Effector memory CD8-positive, alpha-beta T cell (primary cell): Measurements from ENCODE around the gene ODAD2.

Experiments used
- ATAC-seq: fragments of 150-1000 bp; cut with Tn5 transposase; replicated peaks from 2 replicates; pipeline ENCODE4 v1.10.0; 2021; ENCODE audit warnings: mild to moderate bottlenecking, moderate library complexity
- DNase-seq, 3 experiments: peaks; one replicate each; pipeline ENCODE4 v3.0.0; 2021
- H3K27ac Mint-ChIP-seq, 2 donors: one replicate each; pipeline ENCODE4 v1.8.0; 2022; ENCODE audit warnings: mild to moderate bottlenecking in 2 of 2, mixed read lengths in 2 of 2, moderate library complexity in 2 of 2
- H3K27me3 Mint-ChIP-seq, 2 donors: one replicate each; pipeline ENCODE4 v1.8.0; 2022; ENCODE audit warnings: mixed read lengths in 2 of 2
- H3K36me3 Mint-ChIP-seq: one replicate; pipeline ENCODE4 v1.8.0; 2022; ENCODE audit warnings: mild to moderate bottlenecking, moderate library complexity, mixed read lengths; ENCODE audit not compliant: insufficient read depth
- H3K4me1 Mint-ChIP-seq, 2 donors: one replicate each; pipeline ENCODE4 v1.8.0; 2022; ENCODE audit warnings: low read depth in 2 of 2, mixed read lengths in 2 of 2
- H3K4me3 Mint-ChIP-seq, 2 donors: one replicate each; pipeline ENCODE4 v1.8.0; 2022; ENCODE audit warnings: mild to moderate bottlenecking in 2 of 2, mixed read lengths in 2 of 2, moderate library complexity in 2 of 2
- H3K9me3 Mint-ChIP-seq, 2 donors: one replicate each; pipeline ENCODE4 v1.8.0; 2022; ENCODE audit warnings: mixed read lengths in 2 of 2

The ODAD2 gene

GRCh38 chr10:27770181-27770580 is 228.7 kb downstream of the ODAD2 start:
- DNase-seq (no peak), ATAC-seq (no peak)
- Mint-ChIP-seq H3K36me3 (no peaks in the 10 kb centered on the region), H3K4me1 (no peaks in the 10 kb centered on the region), H3K4me3 (no peak overlapping the region), H3K27ac (no peak overlapping the region), H3K27me3 (peaks cover 63 to 70% of the 10 kb centered on the region in 2 donors), H3K9me3 (no peaks in the 10 kb centered on the region)
